WERI-Rb-1 (cell line): Measurements from ENCODE around the gene TP53BP1.

Source experiments
- DNase-seq: peaks from one replicate; pipeline ENCODE4 v3.0.0-alpha.2; 2020
- H3K27ac ChIP-seq: fragments of 250-450 bp; sonication (Bioruptor Pico); 2 replicates; pipeline ENCODE4 v1.5.1; 2020; ENCODE audit warnings: mild to moderate bottlenecking, moderate library complexity
- H3K27me3 ChIP-seq: fragments of 250-450 bp; sonication (Bioruptor Pico); 2 replicates; pipeline ENCODE4 v1.5.1; 2021; ENCODE audit warnings: mild to moderate bottlenecking, low read depth, moderate library complexity; ENCODE audit not compliant: insufficient read depth, severe bottlenecking
- H3K36me3 ChIP-seq: fragments of 250-450 bp; sonication (Bioruptor Pico); 2 replicates; pipeline ENCODE4 v1.5.1; 2020; ENCODE audit warnings: mild to moderate bottlenecking, moderate library complexity
- H3K4me3 ChIP-seq: 2 replicates; pipeline ENCODE4 v1.5.1; 2011; ENCODE audit warnings: low read depth, mild to moderate bottlenecking, control low read depth, low read length
- H3K9me3 ChIP-seq: fragments of 250-450 bp; sonication (Bioruptor Pico); 2 replicates; pipeline ENCODE4 v1.5.1; 2021; ENCODE audit warnings: mild to moderate bottlenecking, moderate library complexity; ENCODE audit not compliant: severe bottlenecking
- TF ChIP-seq, protein P1 (sequence below): IDR thresholded peaks from 2 replicates; pipeline ENCODE4 v1.5.1; 2011; ENCODE audit warnings: low read depth, mild to moderate bottlenecking, control low read depth, inconsistent platforms, low read length

Gene TP53BP1

DNA sequence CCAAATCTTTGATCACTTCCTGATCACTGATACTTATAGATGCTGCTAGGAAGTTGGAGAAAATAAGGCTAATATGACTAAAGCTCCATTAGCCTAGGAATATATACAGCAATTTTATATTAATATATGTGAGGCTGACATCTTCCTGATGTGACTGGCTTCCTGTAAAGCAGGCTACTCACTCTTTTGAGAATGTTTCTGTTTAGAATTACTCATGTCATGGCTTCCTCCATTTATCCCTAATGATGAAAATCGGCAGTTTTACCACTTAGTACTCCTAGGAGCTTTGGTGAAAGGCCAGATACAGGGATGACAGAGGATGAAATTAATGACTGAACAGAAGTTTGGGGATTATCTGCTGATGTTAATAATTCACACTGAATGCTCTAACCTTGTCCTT, 20.6 kb upstream of the TP53BP1 start:
- TF ChIP-seq, protein P1, sequence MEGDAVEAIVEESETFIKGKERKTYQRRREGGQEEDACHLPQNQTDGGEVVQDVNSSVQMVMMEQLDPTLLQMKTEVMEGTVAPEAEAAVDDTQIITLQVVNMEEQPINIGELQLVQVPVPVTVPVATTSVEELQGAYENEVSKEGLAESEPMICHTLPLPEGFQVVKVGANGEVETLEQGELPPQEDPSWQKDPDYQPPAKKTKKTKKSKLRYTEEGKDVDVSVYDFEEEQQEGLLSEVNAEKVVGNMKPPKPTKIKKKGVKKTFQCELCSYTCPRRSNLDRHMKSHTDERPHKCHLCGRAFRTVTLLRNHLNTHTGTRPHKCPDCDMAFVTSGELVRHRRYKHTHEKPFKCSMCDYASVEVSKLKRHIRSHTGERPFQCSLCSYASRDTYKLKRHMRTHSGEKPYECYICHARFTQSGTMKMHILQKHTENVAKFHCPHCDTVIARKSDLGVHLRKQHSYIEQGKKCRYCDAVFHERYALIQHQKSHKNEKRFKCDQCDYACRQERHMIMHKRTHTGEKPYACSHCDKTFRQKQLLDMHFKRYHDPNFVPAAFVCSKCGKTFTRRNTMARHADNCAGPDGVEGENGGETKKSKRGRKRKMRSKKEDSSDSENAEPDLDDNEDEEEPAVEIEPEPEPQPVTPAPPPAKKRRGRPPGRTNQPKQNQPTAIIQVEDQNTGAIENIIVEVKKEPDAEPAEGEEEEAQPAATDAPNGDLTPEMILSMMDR = no peak
- no peak overlapping the region for H3K4me3 ChIP-seq
- no peaks in the 10 kb centered on the region for H3K9me3 ChIP-seq
- H3K36me3 ChIP-seq = no peaks in the 10 kb centered on the region
- no peak for DNase-seq
- no peaks in the 10 kb centered on the region for H3K27me3 ChIP-seq
- H3K27ac ChIP-seq = no peak overlapping the region

DNA sequence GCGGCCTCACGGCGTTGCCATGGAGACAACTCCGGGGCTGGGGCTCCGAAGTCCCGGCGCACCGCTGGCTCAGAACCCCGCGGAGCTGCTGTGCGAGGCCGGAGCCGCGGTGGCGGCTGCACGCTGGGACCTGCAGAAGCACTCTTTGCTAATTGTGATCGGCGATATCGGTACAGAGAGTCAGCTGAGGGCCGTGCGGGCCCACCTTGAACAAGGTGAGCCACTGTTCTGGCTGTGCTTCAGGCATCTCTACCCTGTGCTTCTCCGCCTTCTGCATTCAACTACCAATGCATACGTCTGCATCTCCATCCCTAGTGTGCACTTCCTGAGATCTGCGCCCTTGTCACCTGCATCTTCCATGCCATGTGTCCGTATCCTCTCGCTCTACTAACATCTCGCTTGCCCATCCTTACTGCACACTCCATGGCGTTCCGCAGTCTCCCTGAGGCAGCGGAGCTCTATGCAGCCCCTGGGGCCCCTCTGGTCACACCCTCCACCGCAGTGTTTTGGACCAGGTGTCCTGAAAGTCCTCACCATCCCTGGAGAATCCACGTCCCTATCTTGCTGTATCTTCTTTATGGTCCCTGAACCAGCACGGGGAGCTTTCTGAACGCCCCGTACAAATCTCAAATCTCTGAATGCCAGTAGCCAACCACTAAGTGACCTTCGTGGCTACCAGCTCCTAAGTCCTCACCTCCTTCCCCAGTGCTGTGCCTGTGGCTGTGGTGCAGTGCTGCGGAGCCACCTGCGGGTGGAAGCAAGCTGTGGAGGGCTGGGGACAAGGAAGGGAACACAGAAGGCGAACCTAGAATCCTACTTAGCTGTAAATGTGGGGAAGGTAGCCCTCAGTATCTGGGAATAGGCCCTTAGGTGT, 18.3 kb upstream of the TP53BP1 start:
- Histone ChIP-seq H3K36me3 (no peaks in the 10 kb centered on the region), H3K27ac (no peak overlapping the region), H3K9me3 (no peaks in the 10 kb centered on the region), H3K27me3 (no peaks in the 10 kb centered on the region), H3K4me3 (peak overlapping the region; percentile 43)
- TF ChIP-seq, protein P1 = peak; percentile 63
- peak; percentile 74 for DNase-seq

DNA sequence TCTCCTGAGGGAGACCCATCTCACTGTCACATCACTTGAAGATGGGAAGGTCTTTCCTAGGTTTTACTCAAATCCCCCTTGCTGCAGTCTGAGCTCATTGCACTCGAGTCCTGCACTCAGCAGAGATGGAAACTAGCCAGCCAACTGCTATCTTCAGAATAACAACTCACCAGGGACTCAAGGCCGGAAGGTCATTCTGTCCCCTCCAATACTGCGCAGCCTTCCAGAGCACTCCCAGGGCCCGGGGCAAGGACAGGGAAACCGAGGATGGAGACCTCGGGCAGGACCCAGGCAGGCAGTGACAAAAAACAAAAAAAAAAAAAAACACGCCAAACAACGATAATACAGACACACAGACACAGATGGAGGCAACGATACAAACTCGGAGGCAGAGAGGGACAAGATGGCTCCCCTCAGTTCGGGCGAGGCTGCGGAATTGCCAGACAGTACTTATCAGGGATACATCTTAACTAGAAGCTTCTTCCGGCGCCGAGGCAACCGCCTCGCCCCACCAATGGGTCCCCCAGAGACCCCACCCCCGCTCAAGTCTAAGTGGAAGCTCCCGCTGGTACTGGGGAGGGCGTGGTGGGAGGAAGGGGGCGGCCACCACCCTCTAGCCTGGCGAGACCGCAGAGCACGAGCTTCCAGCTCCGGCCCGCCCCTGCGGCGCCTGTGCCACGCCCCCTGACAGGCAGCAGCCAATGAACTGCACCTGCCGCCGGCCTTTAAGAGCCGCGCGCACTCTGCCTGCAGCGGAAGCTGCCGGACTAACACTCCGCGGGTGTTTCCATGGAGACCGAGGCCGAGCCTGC, 17.4 kb upstream of the TP53BP1 start:
- H3K27me3 ChIP-seq = no peaks in the 10 kb centered on the region
- peak; percentile 98 for DNase-seq
- TF ChIP-seq, protein P1 = peak; percentile 29
- H3K27ac ChIP-seq = peak overlapping the region; percentile 73
- H3K36me3 ChIP-seq = no peaks in the 10 kb centered on the region
- H3K4me3 ChIP-seq = peak overlapping the region; percentile 43
- no peaks in the 10 kb centered on the region for H3K9me3 ChIP-seq

DNA sequence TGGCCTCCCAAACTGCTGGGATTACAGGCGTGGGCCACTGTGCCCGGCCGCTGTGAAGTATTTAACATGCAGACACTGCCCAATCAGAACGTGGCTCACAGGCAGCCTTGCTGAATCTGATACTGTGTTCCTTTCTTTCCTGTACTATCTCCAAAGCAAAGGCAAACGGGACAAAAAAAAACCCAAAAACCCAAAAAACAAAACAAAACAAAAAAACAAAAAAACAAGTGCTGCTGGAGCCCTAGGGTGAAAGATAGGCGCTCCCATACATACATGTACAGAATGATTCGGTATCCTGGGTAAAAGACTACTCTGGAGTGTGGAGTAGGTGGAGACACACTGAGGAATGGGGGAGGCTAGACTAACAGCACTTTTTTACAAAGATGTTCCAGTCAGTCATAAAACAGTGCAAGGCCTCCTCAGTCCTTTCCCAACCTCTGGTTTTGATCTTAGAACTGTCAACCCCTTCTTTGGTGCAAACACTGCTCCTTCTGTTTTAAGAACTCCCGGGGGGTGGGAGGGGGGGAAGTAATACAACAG, 16.8 kb upstream of the TP53BP1 start:
- H3K9me3 ChIP-seq = no peaks in the 10 kb centered on the region
- DNase-seq = no peak
- H3K27me3 ChIP-seq = no peaks in the 10 kb centered on the region
- H3K27ac ChIP-seq = no peak overlapping the region; the same call in 1 of the 2 replicates
- TF ChIP-seq, protein P1 = no peak
- peak overlapping the region; percentile 43 for H3K4me3 ChIP-seq
- no peaks in the 10 kb centered on the region for H3K36me3 ChIP-seq

DNA sequence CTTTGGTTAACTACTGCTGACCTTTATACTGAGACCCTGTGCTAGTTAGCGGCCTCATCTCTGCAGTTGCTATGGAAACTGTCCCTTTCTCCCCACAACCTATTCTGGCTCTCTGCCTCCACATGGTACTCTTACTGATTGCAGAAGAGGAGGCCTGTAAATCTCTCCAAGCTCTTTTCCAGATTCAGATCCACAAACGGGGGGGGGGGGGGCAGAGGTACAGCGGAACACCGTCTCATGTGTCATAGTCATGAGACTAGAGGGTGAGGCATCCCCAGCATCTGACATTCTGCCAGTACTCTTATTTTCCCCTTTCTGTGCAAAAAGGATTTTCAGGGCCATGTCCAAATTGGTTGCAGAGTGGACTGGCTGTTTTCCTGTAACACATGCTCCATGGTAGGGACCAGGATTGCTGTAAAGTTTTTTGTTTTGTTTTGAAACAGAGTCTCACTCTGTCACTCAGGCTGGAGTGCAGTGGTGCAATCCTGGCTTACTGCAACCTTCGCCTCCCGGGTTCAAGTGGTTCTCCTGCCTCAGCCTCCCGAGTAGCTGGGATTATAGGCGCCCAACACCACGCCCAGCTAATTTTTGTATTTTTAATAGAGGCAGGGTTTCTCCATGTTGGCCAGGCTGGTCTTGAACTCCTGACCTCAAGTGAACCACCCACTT, 16.2 kb upstream of the TP53BP1 start:
- H3K27me3 ChIP-seq = no peaks in the 10 kb centered on the region
- H3K36me3 ChIP-seq = no peaks in the 10 kb centered on the region
- no peaks in the 10 kb centered on the region for H3K9me3 ChIP-seq
- H3K4me3 ChIP-seq = no peak overlapping the region
- DNase-seq = no peak
- H3K27ac ChIP-seq = no peak overlapping the region
- TF ChIP-seq, protein P1 = no peak
